Upper lobe of left lung (tissue), 6 donors: ENCODE results near the gene ELK3. TPM values are rescaled to one million over a fixed set of nuclear protein-coding genes. Genes with fewer than 3 reads are reported as not detected.

Source experiments
- ATAC-seq, 2 donors: fragments of 200-7000 bp; cut with Tn5 transposase; one replicate each; pipeline ENCODE4 v1.9.1; 2022; ENCODE audit warnings: mild to moderate bottlenecking in 2 of 2, moderate library complexity in 2 of 2; ENCODE audit not compliant: low FRiP score in 2 of 2
- DNase-seq, 2 donors: peaks; one replicate each; pipeline ENCODE4 v3.0.0-alpha.2; 2019 to 2020
- H3K27ac ChIP-seq, 4 donors: fragments of 200-600 bp; sonication (generic); one replicate each; pipeline ENCODE4 v1.5.1; 2016 to 2019
- H3K27me3 ChIP-seq, 4 donors: fragments of 200-600 bp; sonication (generic); one replicate each; pipeline ENCODE4 v1.5.1; 2017 to 2019
- H3K36me3 ChIP-seq, 4 donors: fragments of 200-600 bp; sonication (generic); one replicate each; pipeline ENCODE4 v1.5.1; 2016 to 2019
- H3K4me1 ChIP-seq, 4 donors: fragments of 200-600 bp; sonication (generic); one replicate each; pipeline ENCODE4 v1.5.1; 2018 to 2019
- H3K4me3 ChIP-seq, 4 donors: fragments of 200-600 bp; sonication (generic); one replicate each; pipeline ENCODE4 v1.5.1; 2017 to 2019; ENCODE audit warnings: mild to moderate bottlenecking in 2 of 4, moderate library complexity in 1 of 4
- H3K9me3 ChIP-seq, 4 donors: fragments of 200-600 bp; sonication (generic); one replicate each; pipeline ENCODE4 v1.5.1; 2018 to 2019
- EP300 ChIP-seq, 4 donors: sonication (generic); formaldehyde crosslinking; IDR thresholded peaks; one replicate each; pipeline ENCODE4 v1.5.1; 2017; ENCODE audit warnings: antibody characterized with exemption in 4 of 4, control low read depth in 2 of 4
- POLR2A ChIP-seq, 4 donors: fragments of 450-650 bp; IDR thresholded peaks; one replicate each; pipeline ENCODE4 v1.5.1; 2016 to 2017; ENCODE audit warnings: antibody characterized with exemption in 4 of 4, mild to moderate bottlenecking in 2 of 4
- POLR2AphosphoS5 ChIP-seq, 2 donors: sonication (generic); formaldehyde crosslinking; IDR thresholded peaks; one replicate each; pipeline ENCODE4 v1.5.1; 2017; ENCODE audit warnings: antibody characterized with exemption in 2 of 2
- WGBS, 2 donors: methylation state at CpG; one replicate each; pipeline ENCODE4 v1.1.5; 2017 to 2018; 5-methylcytosine and 5-hydroxymethylcytosine counted together
- total RNA-seq, 6 donors: library from RNA; depleted of rRNA in 4 of 6; stranded (reverse); fragments of >200 nt in 4 of 6; gene quantifications; one replicate each; pipeline versions ENCODE4 v1.1.0 to v1.2.1, GENCODE V29; 2016 to 2021
- TF ChIP-seq, protein P1 (sequence below), 6 experiments: fragments of 450-650 bp in 4 of 6; fragments of 200-600 bp in 2 of 6; sonication (generic) in 2 of 6; IDR thresholded peaks; one replicate each; pipeline ENCODE4 v1.5.1; 2016 to 2019; ENCODE audit warnings: antibody characterized with exemption in 6 of 6
- donor health status: DM: no; HTN: no; CAD: no; lungs with moderate emphysema.
- donor health status: DM: no; HTN: yes; CAD: no; lungs with severe emphysema.

The ELK3 gene
- total RNA-seq, 6 donors from 2014 or later = 7.3 to 38.4 (median 22.1) TPM

DNA sequence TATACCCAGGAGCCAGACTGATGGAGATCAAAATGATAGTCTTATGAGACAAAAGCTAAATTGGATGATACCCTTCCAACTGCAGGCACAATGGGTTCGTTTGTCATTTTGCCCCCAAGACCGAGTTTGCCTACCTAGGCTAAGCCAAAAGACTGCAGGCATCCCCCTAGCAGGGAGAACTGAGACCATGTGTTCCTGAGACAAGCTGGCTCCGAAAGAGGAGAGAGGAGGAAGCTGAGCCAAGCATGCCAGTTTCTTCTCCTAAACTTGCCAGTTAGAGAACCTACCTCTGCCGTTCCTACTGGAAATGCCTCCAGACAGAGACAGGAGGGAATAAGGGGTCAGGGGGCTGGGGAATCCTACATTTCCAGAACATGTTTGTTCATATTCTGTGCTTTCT is 8.3 kb upstream of the ELK3 start:
- DNase-seq (no peak), ATAC-seq (no peak)
- Histone ChIP-seq H3K9me3 (no peaks in the 10 kb centered on the region), H3K27me3 (no peaks in the 10 kb centered on the region), H3K4me1 (no peaks in the 10 kb centered on the region), H3K27ac (no peak overlapping the region), H3K4me3 (no peak overlapping the region), H3K36me3 (no peaks in the 10 kb centered on the region)
- TF ChIP-seq POLR2AphosphoS5 (IDR thresholded peaks at IDR 0.05) = no peak
- TF ChIP-seq EP300 (IDR thresholded peaks at IDR 0.05) = no peak
- TF ChIP-seq POLR2A (IDR thresholded peaks at IDR 0.05) = no peak
- TF ChIP-seq, protein P1, sequence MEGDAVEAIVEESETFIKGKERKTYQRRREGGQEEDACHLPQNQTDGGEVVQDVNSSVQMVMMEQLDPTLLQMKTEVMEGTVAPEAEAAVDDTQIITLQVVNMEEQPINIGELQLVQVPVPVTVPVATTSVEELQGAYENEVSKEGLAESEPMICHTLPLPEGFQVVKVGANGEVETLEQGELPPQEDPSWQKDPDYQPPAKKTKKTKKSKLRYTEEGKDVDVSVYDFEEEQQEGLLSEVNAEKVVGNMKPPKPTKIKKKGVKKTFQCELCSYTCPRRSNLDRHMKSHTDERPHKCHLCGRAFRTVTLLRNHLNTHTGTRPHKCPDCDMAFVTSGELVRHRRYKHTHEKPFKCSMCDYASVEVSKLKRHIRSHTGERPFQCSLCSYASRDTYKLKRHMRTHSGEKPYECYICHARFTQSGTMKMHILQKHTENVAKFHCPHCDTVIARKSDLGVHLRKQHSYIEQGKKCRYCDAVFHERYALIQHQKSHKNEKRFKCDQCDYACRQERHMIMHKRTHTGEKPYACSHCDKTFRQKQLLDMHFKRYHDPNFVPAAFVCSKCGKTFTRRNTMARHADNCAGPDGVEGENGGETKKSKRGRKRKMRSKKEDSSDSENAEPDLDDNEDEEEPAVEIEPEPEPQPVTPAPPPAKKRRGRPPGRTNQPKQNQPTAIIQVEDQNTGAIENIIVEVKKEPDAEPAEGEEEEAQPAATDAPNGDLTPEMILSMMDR (IDR thresholded peaks at IDR 0.05) = no peak
- WGBS, 2 donors = 77 to 85% methylated on average over 3 to 4 of the region's 4 CpGs

DNA sequence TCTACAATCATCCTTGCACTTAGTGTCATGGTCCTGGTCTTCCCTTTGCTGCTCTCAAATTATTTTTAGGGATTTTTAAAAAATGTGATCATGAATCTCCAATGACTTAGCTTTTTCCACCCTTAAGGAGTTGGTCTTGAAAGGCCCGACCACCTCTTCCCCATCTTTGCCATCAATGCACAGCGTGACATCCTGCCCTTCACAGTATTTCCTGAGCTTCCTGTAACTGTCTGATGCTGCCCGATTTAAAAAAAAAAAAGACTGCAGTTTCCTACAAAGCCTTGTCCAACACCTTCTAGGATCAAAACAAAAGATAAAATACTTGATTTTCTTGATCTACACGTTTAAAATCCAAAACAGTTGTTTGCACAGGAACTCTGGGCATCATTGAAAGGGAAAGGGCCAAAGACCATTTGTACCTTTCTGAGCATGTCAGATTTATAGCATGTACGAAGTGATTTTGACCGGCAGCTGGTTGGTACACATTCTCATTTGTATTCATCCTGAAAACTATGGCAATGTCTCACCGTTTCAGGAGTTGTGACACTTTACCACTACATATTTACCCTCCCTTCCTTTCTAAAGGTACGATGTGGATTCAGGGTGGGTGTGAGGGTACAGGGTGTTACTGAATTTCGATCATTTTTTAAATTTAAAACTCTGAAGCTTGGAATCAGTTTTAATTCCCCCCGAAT is 7.4 kb upstream of the ELK3 start:
- no peaks in the 10 kb centered on the region for H3K9me3 ChIP-seq
- TF ChIP-seq POLR2AphosphoS5 (IDR thresholded peaks at IDR 0.05) (no peak), EP300 (IDR thresholded peaks at IDR 0.05) (no peak), POLR2A (IDR thresholded peaks at IDR 0.05) (no peak)
- TF ChIP-seq, protein P1 (IDR thresholded peaks at IDR 0.05) = no peak
- no peaks in the 10 kb centered on the region for H3K27me3 ChIP-seq
- WGBS, 2 donors = 41 to 49% methylated on average over 10 of the region's 10 CpGs
- ATAC-seq (no peak), DNase-seq (no peak)
- no peaks in the 10 kb centered on the region for H3K4me1 ChIP-seq
- peak overlapping the region in 1 of 4 donors; percentile 28 for H3K27ac ChIP-seq
- H3K36me3 ChIP-seq = no peaks in the 10 kb centered on the region
- no peak overlapping the region for H3K4me3 ChIP-seq

DNA sequence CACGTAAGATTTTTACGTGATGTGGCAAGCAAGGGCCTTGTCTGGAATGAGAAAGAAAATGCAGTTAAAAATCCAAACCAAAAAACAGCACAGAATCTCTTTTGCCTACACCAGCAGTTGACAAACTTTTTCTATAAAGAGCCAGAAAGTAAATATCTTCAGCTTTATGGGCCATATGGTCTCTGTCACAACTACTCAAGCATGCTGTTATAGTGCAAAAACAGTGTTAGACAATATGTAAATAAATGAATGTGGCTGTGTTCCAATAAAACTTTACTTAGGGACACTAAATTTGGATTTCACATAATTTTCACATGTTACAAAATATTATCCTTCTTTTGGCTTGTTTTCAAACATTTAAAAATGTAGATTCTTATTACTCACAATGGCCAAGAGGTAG is 6.2 kb upstream of the ELK3 start:
- Histone ChIP-seq H3K9me3 (no peaks in the 10 kb centered on the region), H3K4me1 (no peaks in the 10 kb centered on the region), H3K36me3 (no peaks in the 10 kb centered on the region), H3K27me3 (no peaks in the 10 kb centered on the region), H3K4me3 (no peak overlapping the region), H3K27ac (no peak overlapping the region)
- DNase-seq (no peak), ATAC-seq (no peak)
- 82 to 83% methylated on average over 2 of the region's 2 CpGs for WGBS, 2 donors
- TF ChIP-seq EP300 (IDR thresholded peaks at IDR 0.05) (no peak), POLR2A (IDR thresholded peaks at IDR 0.05) (no peak)
- TF ChIP-seq, protein P1 (IDR thresholded peaks at IDR 0.05) = no peak

DNA sequence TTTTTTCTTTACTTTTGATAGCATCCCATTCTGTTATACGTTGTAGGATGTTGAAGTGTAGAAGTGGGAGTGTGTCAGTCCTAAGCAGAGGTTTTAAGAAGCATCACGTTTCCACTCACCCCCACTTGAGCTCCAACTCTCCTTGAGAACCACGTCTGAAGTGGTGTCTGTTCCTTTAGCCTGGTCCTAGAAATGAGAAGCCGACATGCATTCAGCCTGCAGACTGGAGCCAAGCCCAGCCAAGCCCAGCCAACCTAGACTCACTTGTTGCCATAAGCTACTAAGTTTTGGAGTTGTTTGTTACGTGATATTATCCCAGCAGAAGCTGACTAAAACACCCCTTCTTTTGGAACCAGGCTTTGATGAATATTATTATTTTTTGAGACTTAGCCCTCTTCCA is 4.4 kb upstream of the ELK3 start:
- TF ChIP-seq EP300 (IDR thresholded peaks at IDR 0.05) (no peak), POLR2A (IDR thresholded peaks at IDR 0.05) (no peak), POLR2AphosphoS5 (IDR thresholded peaks at IDR 0.05) (no peak)
- TF ChIP-seq, protein P1 (IDR thresholded peaks at IDR 0.05) = no peak
- H3K9me3 ChIP-seq = no peaks in the 10 kb centered on the region
- WGBS, 2 donors = 69 to 79% methylated on average over 5 of the region's 5 CpGs
- no peak for ATAC-seq
- no peaks in the 10 kb centered on the region for H3K36me3 ChIP-seq
- H3K4me3 ChIP-seq = no peak overlapping the region
- H3K27me3 ChIP-seq = no peaks in the 10 kb centered on the region
- no peak for DNase-seq
- H3K4me1 ChIP-seq = peaks cover 0 to 8% (median 0%) of the 10 kb centered on the region in 4 donors
- H3K27ac ChIP-seq = no peak overlapping the region
